Measurements from ENCODE around the gene KHSRP.
A peak's percentile ranks its signal among the peaks of the same experiment; 100 is the strongest.
"Not testable (repeated sequence)": the region's sequence is repeated elsewhere in the genome, so short reads cannot be mapped to it uniquely, and the experiment has no call there.

Gene KHSRP

DNA sequence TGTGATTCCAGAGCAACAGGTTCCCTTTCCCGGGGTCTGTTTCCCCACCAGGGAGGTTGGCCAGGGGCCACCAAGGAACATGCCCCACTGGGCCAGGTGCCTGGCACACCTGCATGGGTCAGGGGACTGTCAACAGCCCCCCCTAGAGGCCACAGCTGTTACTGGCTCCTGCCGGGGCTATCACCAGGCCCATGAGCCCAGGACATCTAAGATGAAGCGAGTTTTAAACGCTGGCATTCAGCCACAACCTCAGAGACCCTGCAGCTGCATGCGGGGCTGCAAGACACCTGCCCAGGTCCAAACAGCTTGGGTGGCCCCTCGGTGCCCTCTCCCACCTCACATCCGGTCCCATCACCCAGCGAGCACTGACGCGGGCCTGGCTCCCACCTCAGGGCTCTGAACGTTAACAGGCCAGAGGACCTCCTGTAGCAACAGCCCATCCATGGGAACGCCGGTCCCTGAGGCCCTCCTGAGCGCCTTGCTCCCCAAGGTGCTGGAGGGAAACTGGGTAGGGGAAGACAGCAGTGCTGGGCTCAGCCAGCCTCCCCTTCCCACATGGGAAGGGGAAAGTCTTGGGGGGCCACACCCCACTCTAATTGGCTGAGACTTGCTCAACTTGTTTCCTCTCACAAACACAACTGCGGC lies 12.0 kb downstream of the KHSRP start:
- no peaks in the 10 kb centered on the region for H3K4me1 ChIP-seq (ENCODE audit: control insufficient read depth, insufficient read depth, low read length, poor library complexity, severe bottlenecking)
- no peaks in the 10 kb centered on the region for H3K9me3 ChIP-seq (ENCODE audit: control insufficient read depth, low read length)
- peak in 2 of 3 donors; percentile 16 to 23 for DNase-seq
- peaks cover 39% of the 10 kb centered on the region for H3K36me3 ChIP-seq (ENCODE audit: control insufficient read depth, insufficient read depth, low read length)
- H3K27me3 ChIP-seq (replicated peaks; ENCODE audit: control insufficient read depth, insufficient read depth, low read length, poor library complexity, severe bottlenecking), result no peaks in the 10 kb centered on the region
- no peak overlapping the region for H3K4me3 ChIP-seq (ENCODE audit: insufficient read depth, low read depth, low read length, poor library complexity, severe bottlenecking)
- no peak overlapping the region for H3K27ac ChIP-seq (ENCODE audit: insufficient read depth, low read length, poor library complexity, severe bottlenecking)

DNA sequence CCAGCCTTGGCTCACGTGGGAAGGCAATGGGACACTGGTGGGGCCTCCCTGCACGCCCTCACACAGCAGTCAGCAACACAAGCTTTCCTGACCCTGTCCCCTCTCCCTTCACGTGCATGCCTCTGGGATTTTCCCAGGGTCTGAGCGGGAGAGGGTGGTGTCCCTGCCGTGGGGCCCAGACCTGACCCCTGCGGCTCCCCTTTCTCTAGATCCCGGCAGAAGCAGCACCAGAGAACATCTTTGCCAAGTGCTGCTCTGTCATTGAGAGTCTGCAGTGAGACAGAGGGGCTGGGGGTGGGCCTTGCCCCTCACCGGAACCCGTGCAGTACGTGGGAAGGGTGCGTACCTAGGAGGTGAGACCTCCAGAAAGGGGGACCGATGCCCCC lies 12.6 kb downstream of the KHSRP start:
- Histone ChIP-seq H3K36me3 (ENCODE audit: control insufficient read depth, insufficient read depth, low read length) (peaks cover 34% of the 10 kb centered on the region), H3K9me3 (ENCODE audit: control insufficient read depth, low read length) (no peaks in the 10 kb centered on the region), H3K27ac (ENCODE audit: insufficient read depth, low read length, poor library complexity, severe bottlenecking) (no peak overlapping the region), H3K4me1 (ENCODE audit: control insufficient read depth, insufficient read depth, low read length, poor library complexity, severe bottlenecking) (no peaks in the 10 kb centered on the region), H3K4me3 (ENCODE audit: insufficient read depth, low read depth, low read length, poor library complexity, severe bottlenecking) (no peak overlapping the region), H3K27me3 (replicated peaks; ENCODE audit: control insufficient read depth, insufficient read depth, low read length, poor library complexity, severe bottlenecking) (no peaks in the 10 kb centered on the region)
- DNase-seq, result no peak

DNA sequence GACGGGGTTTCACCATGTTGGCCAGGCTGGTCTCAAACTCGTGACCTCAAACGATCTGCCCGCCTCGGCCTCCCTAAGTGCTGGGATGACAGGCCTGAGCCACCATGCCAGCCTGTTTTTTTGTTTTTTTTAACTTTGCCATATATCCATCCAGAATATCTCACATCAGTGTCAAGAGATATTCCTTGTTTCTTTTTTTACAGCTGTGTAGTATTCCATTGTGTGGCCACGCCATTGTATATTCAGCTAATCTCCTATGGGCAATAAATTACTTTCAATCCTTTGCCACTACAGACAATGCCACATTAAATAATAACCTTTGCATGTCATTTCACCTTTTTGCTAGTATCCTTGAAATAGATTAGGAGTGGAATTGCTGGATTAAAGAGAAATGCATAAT lies 15.3 kb downstream of the KHSRP start:
- no peak overlapping the region for H3K4me3 ChIP-seq (ENCODE audit: insufficient read depth, low read depth, low read length, poor library complexity, severe bottlenecking)
- no peaks in the 10 kb centered on the region for H3K27me3 ChIP-seq (replicated peaks; ENCODE audit: control insufficient read depth, insufficient read depth, low read length, poor library complexity, severe bottlenecking)
- no peaks in the 10 kb centered on the region for H3K4me1 ChIP-seq (ENCODE audit: control insufficient read depth, insufficient read depth, low read length, poor library complexity, severe bottlenecking)
- H3K9me3 ChIP-seq (ENCODE audit: control insufficient read depth, low read length), result no peaks in the 10 kb centered on the region
- no peak for DNase-seq
- no peak overlapping the region for H3K27ac ChIP-seq (ENCODE audit: insufficient read depth, low read length, poor library complexity, severe bottlenecking)
- H3K36me3 ChIP-seq (ENCODE audit: control insufficient read depth, insufficient read depth, low read length), result peaks cover 7% of the 10 kb centered on the region

DNA sequence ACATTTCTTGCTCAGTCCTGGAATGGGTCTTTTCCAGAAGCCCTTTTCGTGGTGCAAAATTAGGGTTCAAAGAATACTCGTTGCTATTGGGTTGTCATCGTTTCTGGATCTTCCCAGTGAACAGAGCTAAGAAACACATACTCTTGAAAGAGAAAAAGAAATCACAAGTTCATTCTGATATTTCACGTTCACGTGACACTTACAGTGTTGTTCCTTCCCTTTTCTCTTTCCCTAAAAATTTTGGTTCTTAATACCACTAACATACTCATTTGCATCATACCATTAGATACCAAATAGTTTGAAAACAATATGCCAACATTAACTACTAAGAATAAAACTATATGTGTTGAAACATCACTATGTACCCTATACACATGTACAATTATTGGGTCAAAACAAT lies 18.2 kb downstream of the KHSRP start:
- H3K4me1 ChIP-seq (ENCODE audit: control insufficient read depth, insufficient read depth, low read length, poor library complexity, severe bottlenecking), result no peaks in the 10 kb centered on the region
- no peak overlapping the region for H3K27ac ChIP-seq (ENCODE audit: insufficient read depth, low read length, poor library complexity, severe bottlenecking)
- H3K9me3 ChIP-seq (ENCODE audit: control insufficient read depth, low read length), result no peaks in the 10 kb centered on the region
- H3K36me3 ChIP-seq (ENCODE audit: control insufficient read depth, insufficient read depth, low read length), result no peaks in the 10 kb centered on the region
- no peak for DNase-seq
- H3K4me3 ChIP-seq (ENCODE audit: insufficient read depth, low read depth, low read length, poor library complexity, severe bottlenecking), result no peak overlapping the region
- no peaks in the 10 kb centered on the region for H3K27me3 ChIP-seq (replicated peaks; ENCODE audit: control insufficient read depth, insufficient read depth, low read length, poor library complexity, severe bottlenecking)

DNA sequence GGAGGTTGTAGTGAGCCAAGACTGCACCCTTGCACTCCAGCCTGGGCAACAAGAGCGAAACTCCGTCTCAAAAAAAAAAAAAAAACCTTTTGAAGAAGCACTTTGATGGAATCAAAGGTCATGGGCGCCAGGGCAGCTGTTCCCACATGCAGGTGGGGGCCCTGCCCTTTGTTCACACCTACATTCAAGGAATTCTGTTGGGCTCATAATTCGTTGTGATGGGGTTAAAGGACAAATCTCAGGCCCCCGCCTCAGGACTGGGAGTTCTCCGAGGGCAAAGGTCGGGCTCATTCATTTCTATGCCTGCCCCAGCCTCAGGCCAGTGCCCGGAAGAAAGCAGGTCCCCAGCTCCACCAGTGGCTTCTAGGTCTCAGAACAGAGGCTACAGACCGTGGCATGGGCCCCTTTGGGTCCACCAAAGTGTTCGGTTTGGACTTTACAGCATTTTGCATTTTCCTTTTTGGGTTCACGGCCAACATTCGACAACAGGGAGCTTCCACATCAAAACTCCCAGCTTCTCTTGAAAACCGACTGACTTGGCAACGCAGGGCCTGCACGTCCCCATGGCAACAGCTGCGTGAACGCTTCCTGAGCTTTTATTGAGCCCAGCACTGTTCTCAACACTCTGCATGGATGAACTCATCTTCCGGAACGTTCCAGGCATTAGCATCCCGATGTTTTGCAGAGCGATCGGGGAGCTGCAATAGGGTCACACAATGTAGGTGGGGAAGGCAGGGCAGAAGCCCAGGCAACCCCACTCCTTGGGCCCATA lies 21.6 kb downstream of the KHSRP start:
- Histone ChIP-seq H3K4me1 (ENCODE audit: control insufficient read depth, insufficient read depth, low read length, poor library complexity, severe bottlenecking) (no peaks in the 10 kb centered on the region), H3K4me3 (ENCODE audit: insufficient read depth, low read depth, low read length, poor library complexity, severe bottlenecking) (no peak overlapping the region), H3K9me3 (ENCODE audit: control insufficient read depth, low read length) (no peaks in the 10 kb centered on the region), H3K27ac (ENCODE audit: insufficient read depth, low read length, poor library complexity, severe bottlenecking) (no peak overlapping the region), H3K36me3 (ENCODE audit: control insufficient read depth, insufficient read depth, low read length) (no peaks in the 10 kb centered on the region), H3K27me3 (replicated peaks; ENCODE audit: control insufficient read depth, insufficient read depth, low read length, poor library complexity, severe bottlenecking) (no peaks in the 10 kb centered on the region)
- no peak for DNase-seq

DNA sequence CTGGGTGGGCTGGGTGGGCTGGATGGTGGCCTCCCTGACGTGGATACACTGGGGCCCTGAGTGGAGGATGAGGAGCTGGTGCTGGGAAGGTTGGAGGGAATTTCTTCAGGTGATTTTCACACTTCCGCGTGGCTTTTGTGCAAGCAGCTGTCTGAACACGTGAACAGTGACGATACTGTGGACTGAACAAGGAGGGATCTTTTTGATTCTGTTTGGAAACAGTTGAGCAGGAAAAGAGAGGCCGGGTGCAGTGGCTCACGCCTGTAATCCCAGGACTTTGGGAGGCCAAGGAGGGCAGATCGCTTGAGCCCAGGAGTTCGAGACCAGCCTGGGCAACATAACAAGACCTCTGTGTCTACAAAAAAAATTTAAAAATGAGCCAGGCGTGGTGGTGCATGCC lies 22.6 kb downstream of the KHSRP start:
- no peak for DNase-seq
- no peak overlapping the region for H3K27ac ChIP-seq (ENCODE audit: insufficient read depth, low read length, poor library complexity, severe bottlenecking)
- H3K27me3 ChIP-seq (replicated peaks; ENCODE audit: control insufficient read depth, insufficient read depth, low read length, poor library complexity, severe bottlenecking), result no peaks in the 10 kb centered on the region

DNA sequence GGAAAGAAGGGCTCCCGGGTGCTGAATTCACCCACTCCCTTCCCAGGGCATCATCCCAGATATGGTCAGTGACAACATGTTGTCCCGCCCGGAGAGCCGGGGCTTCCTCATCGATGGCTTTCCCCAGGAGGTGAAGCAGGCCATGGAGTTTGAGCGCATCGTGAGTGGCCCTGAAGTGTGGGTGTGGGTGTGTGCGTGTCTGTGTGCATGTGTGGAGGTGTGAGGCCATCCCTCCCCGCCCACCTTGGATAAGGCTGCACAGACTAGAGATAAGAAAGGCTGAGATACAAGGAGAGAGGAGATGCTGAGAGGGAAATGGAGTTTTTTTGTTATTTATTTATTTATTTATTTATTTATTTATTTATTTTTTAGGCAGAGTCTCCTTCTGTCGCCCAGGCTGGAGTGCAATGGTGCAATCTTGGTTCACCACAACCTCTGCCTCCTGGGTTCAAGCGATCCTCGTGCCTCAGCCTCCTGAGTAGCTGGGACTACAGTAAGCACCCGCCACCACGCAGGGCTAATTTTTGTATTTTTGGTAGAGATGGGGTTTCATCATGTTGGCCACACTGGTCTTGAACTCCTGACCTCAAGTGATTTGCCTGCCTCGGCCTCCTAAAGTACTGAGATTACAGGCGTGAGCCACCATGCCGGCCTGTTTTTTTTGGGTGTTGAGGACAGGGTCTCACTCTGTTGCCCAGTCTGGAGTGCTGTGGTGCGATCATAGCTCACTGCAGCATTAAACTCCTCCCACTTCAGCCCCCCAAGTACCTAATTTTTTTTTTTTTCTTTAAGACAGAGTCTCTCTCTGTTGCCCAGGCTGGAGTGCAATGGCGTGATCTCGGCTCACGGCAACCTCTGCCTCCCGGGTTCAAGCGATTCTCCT lies 24.3 kb downstream of the KHSRP start:
- DNase-seq; H3K9me3 ChIP-seq (ENCODE audit: control insufficient read depth, low read length); H3K36me3 ChIP-seq (ENCODE audit: control insufficient read depth, insufficient read depth, low read length); H3K27me3 ChIP-seq (replicated peaks; ENCODE audit: control insufficient read depth, insufficient read depth, low read length, poor library complexity, severe bottlenecking); H3K4me1 ChIP-seq (ENCODE audit: control insufficient read depth, insufficient read depth, low read length, poor library complexity, severe bottlenecking); H3K27ac ChIP-seq (ENCODE audit: insufficient read depth, low read length, poor library complexity, severe bottlenecking); H3K4me3 ChIP-seq (ENCODE audit: insufficient read depth, low read depth, low read length, poor library complexity, severe bottlenecking): not testable (repeated sequence)

More for the DNA sequence above, 22.6 kb downstream of the KHSRP start:
- no peaks in the 10 kb centered on the region for H3K36me3 ChIP-seq (ENCODE audit: control insufficient read depth, insufficient read depth, low read length)
- no peaks in the 10 kb centered on the region for H3K4me1 ChIP-seq (ENCODE audit: control insufficient read depth, insufficient read depth, low read length, poor library complexity, severe bottlenecking)
- H3K4me3 ChIP-seq (ENCODE audit: insufficient read depth, low read depth, low read length, poor library complexity, severe bottlenecking), result no peak overlapping the region
- H3K9me3 ChIP-seq (ENCODE audit: control insufficient read depth, low read length), result no peaks in the 10 kb centered on the region

DNA sequence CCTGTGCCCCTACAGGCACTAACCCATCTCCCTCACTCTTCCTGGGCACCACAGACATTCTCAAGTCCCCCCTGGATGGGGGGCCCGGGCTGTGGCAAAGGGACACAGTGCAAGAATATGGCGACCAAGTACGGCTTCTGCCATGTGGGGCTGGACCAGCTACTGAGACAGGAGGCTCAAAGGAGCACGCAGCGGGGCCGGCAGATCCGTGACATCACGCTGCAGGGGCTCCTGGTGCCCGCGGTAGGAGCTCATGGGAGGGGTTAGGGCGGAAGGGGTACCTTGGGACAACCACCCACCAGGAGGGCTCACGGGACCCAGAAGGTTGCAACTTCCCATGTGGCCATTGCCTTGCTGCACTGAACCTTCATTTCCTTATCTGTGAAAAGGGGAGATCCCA lies 28.3 kb downstream of the KHSRP start:
- Histone ChIP-seq H3K27ac (ENCODE audit: insufficient read depth, low read length, poor library complexity, severe bottlenecking) (no peak overlapping the region), H3K4me3 (ENCODE audit: insufficient read depth, low read depth, low read length, poor library complexity, severe bottlenecking) (no peak overlapping the region)
- DNase-seq, result no peak

DNA sequence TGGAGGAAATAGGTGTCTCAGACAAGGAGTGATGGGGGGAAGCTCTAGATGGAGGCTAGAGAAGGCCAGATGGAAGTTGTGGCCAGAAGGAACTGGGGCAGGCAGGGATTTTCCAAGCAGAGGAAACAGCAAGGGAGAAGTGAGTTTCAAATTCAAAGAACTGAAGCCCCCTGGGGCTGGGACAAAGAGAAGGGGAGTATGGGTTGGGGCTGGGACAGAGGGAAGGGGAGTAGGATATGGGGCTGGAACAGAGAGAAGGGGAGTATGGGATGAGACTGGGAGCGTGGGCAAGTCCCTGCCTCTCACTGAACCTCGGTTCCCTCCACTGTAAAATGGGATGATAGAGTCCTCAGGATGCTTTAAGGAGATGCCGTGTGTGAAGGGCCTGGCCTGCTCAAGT lies 29.8 kb downstream of the KHSRP start:
- Histone ChIP-seq H3K36me3 (ENCODE audit: control insufficient read depth, insufficient read depth, low read length) (peaks cover 5% of the 10 kb centered on the region), H3K27ac (ENCODE audit: insufficient read depth, low read length, poor library complexity, severe bottlenecking) (no peak overlapping the region), H3K4me1 (ENCODE audit: control insufficient read depth, insufficient read depth, low read length, poor library complexity, severe bottlenecking) (peaks cover 9% of the 10 kb centered on the region), H3K4me3 (ENCODE audit: insufficient read depth, low read depth, low read length, poor library complexity, severe bottlenecking) (no peak overlapping the region), H3K27me3 (replicated peaks; ENCODE audit: control insufficient read depth, insufficient read depth, low read length, poor library complexity, severe bottlenecking) (no peaks in the 10 kb centered on the region), H3K9me3 (ENCODE audit: control insufficient read depth, low read length) (no peaks in the 10 kb centered on the region)
- no peak for DNase-seq

More for the DNA sequence above, 28.3 kb downstream of the KHSRP start:
- peaks cover 9% of the 10 kb centered on the region for H3K4me1 ChIP-seq (ENCODE audit: control insufficient read depth, insufficient read depth, low read length, poor library complexity, severe bottlenecking)
- H3K27me3 ChIP-seq (replicated peaks; ENCODE audit: control insufficient read depth, insufficient read depth, low read length, poor library complexity, severe bottlenecking), result no peaks in the 10 kb centered on the region
- H3K36me3 ChIP-seq (ENCODE audit: control insufficient read depth, insufficient read depth, low read length), result no peaks in the 10 kb centered on the region
- H3K9me3 ChIP-seq (ENCODE audit: control insufficient read depth, low read length), result no peaks in the 10 kb centered on the region
